Left lung (tissue), 10 donors: ENCODE results near the gene DNAI7. TPM values are rescaled to one million over a fixed set of nuclear protein-coding genes. Genes with fewer than 3 reads are reported as not detected.

Experiments
- ATAC-seq: fragments of 200-7000 bp; cut with Tn5 transposase; one replicate; pipeline ENCODE4 v1.9.1; 2020; ENCODE audit warnings: moderate library complexity
- DNase-seq, 4 donors: peaks; one replicate each; pipeline ENCODE4 v3.0.0-alpha.2; 2013 to 2020
- H3K27ac ChIP-seq, 2 donors: fragments of 200-600 bp; sonication (generic) in 1 of 2; one replicate each; pipeline versions ENCODE4 v1.5.0 to v1.8.0; 2020 to 2021
- H3K27me3 ChIP-seq, 2 donors: fragments of 200-600 bp; sonication (generic) in 1 of 2; one replicate each; pipeline versions ENCODE4 v1.5.0 to v1.8.0; 2020 to 2021
- H3K36me3 ChIP-seq, 2 donors: fragments of 200-600 bp; sonication (generic) in 1 of 2; one replicate each; pipeline versions ENCODE4 v1.5.0 to v1.8.0; 2020 to 2021
- H3K4me1 ChIP-seq, 2 donors: fragments of 200-600 bp; one replicate each; pipeline ENCODE4 v1.8.0; 2021
- H3K4me3 ChIP-seq, 2 donors: fragments of 200-600 bp; sonication (generic) in 1 of 2; one replicate each; pipeline versions ENCODE4 v1.5.0 to v1.8.0; 2020 to 2021; ENCODE audit warnings: mild to moderate bottlenecking in 1 of 2
- H3K9me3 ChIP-seq, 2 donors: fragments of 200-600 bp; sonication (generic) in 1 of 2; one replicate each; pipeline versions ENCODE4 v1.5.0 to v1.8.0; 2020 to 2021
- CTCF ChIP-seq, 2 donors: fragments of 200-600 bp; sonication (generic) in 1 of 2; IDR thresholded peaks; one replicate each; pipeline versions ENCODE4 v1.5.0 to v1.8.0; 2021; ENCODE audit warnings: antibody characterized with exemption in 2 of 2
- intact Hi-C, 2 donors: fragments of 100-400 bp; cut with DNase I; formaldehyde crosslinking; loops; one replicate each; pipeline versions ENCODE4 v1.11.2 to v1.14.2; 2022
- polyA plus RNA-seq, 6 donors: library from polyadenylated mRNA; unstranded; fragments of 120-200 nt; gene quantifications; one replicate each; pipeline ENCODE4 v1.2.1, GENCODE V29; 2013; ENCODE audit not compliant: insufficient read length in 6 of 6
- total RNA-seq, 2 donors: library from RNA; stranded (reverse); fragmentation: NEBNext Ultra II Directional; extraction: Animal tissue kit (Norgen Biotek cat#: 25700); gene quantifications; one replicate each; pipeline ENCODE4 v1.2.1, GENCODE V29; 2021
- donor health status: DM: no; HTN: yes; CAD: no.
- donor health status: DM: no; HTN: no; CAD: no.

DNAI7 gene
- total and polyA plus RNA-seq, 8 donors, result 1.1 to 8.1 (median 4.2) TPM

DNA sequence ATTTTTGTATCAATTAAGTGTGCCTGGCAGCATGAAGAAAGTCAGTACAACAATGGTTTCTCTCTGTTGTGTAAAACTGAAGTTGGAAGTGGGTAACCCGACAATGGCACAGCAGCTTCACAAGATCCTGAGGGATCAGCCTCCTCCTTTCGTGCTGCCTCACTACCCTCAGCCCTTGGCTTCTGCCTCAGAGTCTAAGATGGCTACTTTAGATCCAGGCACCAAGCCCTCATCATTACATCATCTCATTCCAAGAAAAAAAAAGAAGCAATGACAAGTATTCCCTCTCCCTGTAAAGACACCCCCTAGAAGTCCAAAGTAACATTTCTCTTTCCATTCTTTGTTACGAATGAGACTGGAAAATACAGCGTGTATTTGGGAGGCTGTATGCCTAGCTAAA is 92.6 kb downstream of the DNAI7 start:
- no peak for TF ChIP-seq CTCF (IDR thresholded peaks at IDR 0.05)
- Histone ChIP-seq H3K27me3 (no peaks in the 10 kb centered on the region), H3K36me3 (peaks cover 0 to 45% of the 10 kb centered on the region in 2 donors), H3K9me3 (no peaks in the 10 kb centered on the region), H3K27ac (no peak overlapping the region), H3K4me1 (peaks cover 0 to 6% of the 10 kb centered on the region in 2 donors), H3K4me3 (no peak overlapping the region)
- DNase-seq (no peak), ATAC-seq (no peak)
- intact Hi-C loops, result no loop called here

- no peaks in the 10 kb centered on the region for H3K9me3 ChIP-seq
- H3K27ac ChIP-seq, result no peak overlapping the region
- TF ChIP-seq CTCF (IDR thresholded peaks at IDR 0.05), result no peak
- H3K27me3 ChIP-seq, result no peaks in the 10 kb centered on the region
- intact Hi-C loops, result no loop called here
- ATAC-seq (peak; percentile 33), DNase-seq (no peak)
- H3K36me3 ChIP-seq, result peaks cover 0 to 48% of the 10 kb centered on the region in 2 donors
- no peak overlapping the region for H3K4me3 ChIP-seq
- peaks cover 0 to 6% of the 10 kb centered on the region in 2 donors for H3K4me1 ChIP-seq
Measured at GRCh38 chr12:25101092-25101445, 93.9 kb downstream of the DNAI7 start.

GRCh38 chr12:25100194-25101091 is 94.5 kb downstream of the DNAI7 start:
- Histone ChIP-seq H3K4me1 (peaks cover 0 to 6% of the 10 kb centered on the region in 2 donors), H3K9me3 (no peaks in the 10 kb centered on the region), H3K27me3 (no peaks in the 10 kb centered on the region), H3K4me3 (no peak overlapping the region), H3K27ac (no peak overlapping the region), H3K36me3 (peaks cover 0 to 53% of the 10 kb centered on the region in 2 donors)
- DNase-seq, result no peak
- no peak for ATAC-seq
- intact Hi-C loops, result no loop called here
- no peak for TF ChIP-seq CTCF (IDR thresholded peaks at IDR 0.05)

- Histone ChIP-seq H3K9me3 (peaks cover 0 to 5% of the 10 kb centered on the region in 2 donors), H3K27me3 (no peaks in the 10 kb centered on the region), H3K4me1 (peaks cover 0 to 6% of the 10 kb centered on the region in 2 donors), H3K4me3 (no peak overlapping the region), H3K27ac (no peak overlapping the region), H3K36me3 (peaks cover 0 to 47% of the 10 kb centered on the region in 2 donors)
- ATAC-seq (no peak), DNase-seq (no peak)
- no peak for TF ChIP-seq CTCF (IDR thresholded peaks at IDR 0.05)
- intact Hi-C loops, result no loop called here
Measured at GRCh38 chr12:25099010-25099409, 96.0 kb downstream of the DNAI7 start.

DNA sequence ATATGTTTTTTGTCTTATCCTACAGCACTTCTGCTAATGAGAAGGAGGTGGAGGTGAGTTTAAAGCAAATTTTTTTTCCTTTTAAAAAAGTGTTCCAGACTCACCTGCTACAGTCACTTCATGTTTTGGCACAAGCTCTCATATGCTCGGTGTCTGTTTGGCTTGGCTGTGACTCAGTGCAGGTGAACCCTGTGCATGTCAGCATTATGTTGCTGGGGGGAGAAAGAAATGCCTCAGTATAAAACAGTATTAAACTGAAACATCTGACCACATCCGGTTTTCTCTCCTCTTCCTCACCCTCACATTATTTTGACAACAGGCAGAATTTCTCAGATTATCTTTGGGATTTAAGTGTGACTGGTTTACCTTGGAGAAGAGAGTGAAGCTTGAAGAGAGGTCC is 105.2 kb downstream of the DNAI7 start:
- Histone ChIP-seq H3K9me3 (peaks cover 0 to 8% of the 10 kb centered on the region in 2 donors), H3K4me3 (no peak overlapping the region), H3K27ac (no peak overlapping the region), H3K36me3 (peaks cover 0 to 34% of the 10 kb centered on the region in 2 donors), H3K4me1 (no peaks in the 10 kb centered on the region), H3K27me3 (no peaks in the 10 kb centered on the region)
- TF ChIP-seq CTCF (IDR thresholded peaks at IDR 0.05), result no peak
- DNase-seq (no peak), ATAC-seq (peak; percentile 75)
- intact Hi-C loops, result no loop called here
